M059J (cell line): Measurements from ENCODE around the gene BRD4. TPM values are rescaled to one million over a fixed set of nuclear protein-coding genes. Genes with fewer than 3 reads are reported as not detected.

ENCODE experiments used
- DNase-seq: peaks from one replicate; pipeline ENCODE4 v3.0.0-alpha.2; 2012; ENCODE audit warnings: low read depth
- total RNA-seq: library from RNA; depleted of rRNA; stranded (reverse); fragments of >200 nt; shearing (Covaris generic); gene quantifications from 2 replicates; pipeline ENCODE4 v1.2.3, GENCODE V29; 2014; rRNA removed

The BRD4 gene
- total RNA-seq, 1 experiment from 2014 or later = 17.8 TPM

DNA sequence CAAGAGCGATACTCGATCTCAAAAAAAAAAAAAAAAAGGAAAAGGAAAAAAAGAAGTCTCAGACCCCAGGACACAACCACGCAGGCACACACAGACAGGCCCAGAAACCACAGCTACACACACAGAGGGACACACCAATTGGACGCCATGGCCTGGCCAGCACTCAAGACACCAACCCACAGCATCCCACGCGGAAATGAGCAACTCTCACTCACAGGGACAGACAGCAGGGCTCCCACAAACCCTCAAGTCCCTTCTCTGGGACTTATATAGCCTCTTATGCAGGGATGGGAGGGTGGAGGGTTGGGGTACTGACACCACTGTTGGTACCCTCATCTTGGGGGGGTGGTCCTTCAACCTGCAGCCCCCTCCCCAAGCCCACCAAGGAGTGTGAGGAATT is 137.4 kb downstream of the BRD4 start:
- peak; percentile 36 for DNase-seq

DNA sequence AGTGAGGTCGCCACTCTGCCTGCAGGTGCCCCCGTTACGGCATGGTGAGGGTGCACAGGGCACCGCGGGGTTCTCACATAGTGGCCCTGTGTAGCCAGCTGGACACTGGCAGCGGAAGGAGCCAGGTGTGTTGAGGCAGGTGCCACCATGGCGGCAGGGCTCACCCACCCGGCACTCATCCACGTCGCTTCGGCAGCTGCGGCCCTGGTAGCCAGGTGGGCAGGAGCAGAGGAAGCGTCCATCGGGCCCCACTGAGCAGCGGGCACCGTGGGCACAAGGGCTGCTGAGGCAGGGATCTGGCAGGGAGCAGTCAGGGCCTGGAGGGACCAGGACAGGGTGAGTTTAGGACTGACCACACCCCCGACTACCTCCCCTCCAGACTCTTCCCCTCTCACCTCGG is 140.4 kb downstream of the BRD4 start:
- DNase-seq = no peak

GRCh38 chr19:15191514-15191913 is 140.8 kb downstream of the BRD4 start:
- no peak for DNase-seq

DNA sequence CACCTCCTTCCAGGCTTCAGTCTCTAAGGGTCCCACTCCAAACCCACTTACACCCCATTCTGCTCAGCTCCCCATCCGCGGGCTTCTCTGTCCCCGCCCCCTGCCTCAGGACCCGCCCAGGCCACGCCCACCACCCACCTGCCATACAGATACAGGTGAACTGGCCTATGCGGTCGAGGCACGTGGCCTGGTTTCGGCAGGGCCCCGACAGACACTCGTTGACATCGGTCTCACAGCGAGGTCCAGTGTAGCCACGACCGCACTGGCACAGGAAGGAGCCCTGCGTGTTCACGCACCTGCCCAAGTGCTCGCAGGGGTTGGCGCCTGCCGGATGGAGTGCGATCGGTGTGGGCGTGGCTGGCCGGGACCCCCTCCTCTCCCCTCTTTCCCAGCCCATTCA is 143.5 kb downstream of the BRD4 start:
- no peak for DNase-seq

GRCh38 chr19:15187026-15188007 is 145.0 kb downstream of the BRD4 start:
- DNase-seq = no peak

Other genes with a start within 250 kb of the BRD4 start
- 19.7 and 38.3 TPM in 2 replicates for gene SYDE1, start 225.1 kb downstream of the BRD4 start, total RNA-seq
- gene NOTCH3, start 131.5 kb downstream of the BRD4 start, total RNA-seq = 0.66 and 2.4 TPM in 2 replicates
- not detected in 2 replicates for gene EPHX3, start 100.1 kb downstream of the BRD4 start, total RNA-seq
- gene AKAP8, start 47.2 kb upstream of the BRD4 start, total RNA-seq = 10.1 and 16.4 TPM in 2 replicates
- gene AKAP8L, start 86.4 kb upstream of the BRD4 start, total RNA-seq = 59.7 and 63.6 TPM in 2 replicates
- gene WIZ, start 117.4 kb upstream of the BRD4 start, total RNA-seq = 7.2 and 16.9 TPM in 2 replicates
- gene RASAL3, start 132.0 kb upstream of the BRD4 start, total RNA-seq = 0.05 TPM in 1 of 2 replicates, not detected in the other
- gene PGLYRP2, start 147.0 kb upstream of the BRD4 start, total RNA-seq = 0.17 TPM in 1 of 2 replicates, not detected in the other
- not detected in 2 replicates for gene CYP4F22, start 176.0 kb upstream of the BRD4 start, total RNA-seq